GM08714 (cell line): ENCODE data around the gene EFHC2.

Experiments
- H3K4me3 ChIP-seq: fragments of 200-500 bp; sonication (Bioruptor generic); 2 replicates; pipeline ENCODE4 v1.5.1; 2014; ENCODE audit warnings: mild to moderate bottlenecking, low read length, inconsistent platforms
- ZNF274 ChIP-seq: IDR thresholded peaks from 2 replicates; pipeline ENCODE4 v1.6.1; 2012; ENCODE audit warnings: mild to moderate bottlenecking, low read depth, low read length

EFHC2 gene

DNA sequence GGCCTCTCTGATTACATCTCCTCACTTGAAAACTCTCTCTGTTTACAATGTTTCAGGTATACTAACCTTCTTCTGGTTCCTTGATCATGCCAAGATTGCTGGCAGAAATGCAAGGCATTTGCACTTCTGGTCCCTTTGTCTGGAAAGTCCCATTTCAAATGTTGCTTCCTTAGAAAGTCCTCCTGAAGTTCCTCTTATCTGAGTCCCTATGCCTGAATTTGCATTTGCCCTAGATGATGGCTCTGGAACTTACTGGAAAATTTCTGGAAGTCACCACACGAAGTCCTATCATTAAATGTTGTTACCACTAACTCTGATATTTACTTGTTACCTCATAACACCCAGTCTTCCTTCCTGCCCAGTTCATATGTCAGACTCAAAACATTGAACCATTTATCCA, 176.4 kb downstream of the EFHC2 start:
- no peak for TF ChIP-seq ZNF274
- no peak overlapping the region for H3K4me3 ChIP-seq

DNA sequence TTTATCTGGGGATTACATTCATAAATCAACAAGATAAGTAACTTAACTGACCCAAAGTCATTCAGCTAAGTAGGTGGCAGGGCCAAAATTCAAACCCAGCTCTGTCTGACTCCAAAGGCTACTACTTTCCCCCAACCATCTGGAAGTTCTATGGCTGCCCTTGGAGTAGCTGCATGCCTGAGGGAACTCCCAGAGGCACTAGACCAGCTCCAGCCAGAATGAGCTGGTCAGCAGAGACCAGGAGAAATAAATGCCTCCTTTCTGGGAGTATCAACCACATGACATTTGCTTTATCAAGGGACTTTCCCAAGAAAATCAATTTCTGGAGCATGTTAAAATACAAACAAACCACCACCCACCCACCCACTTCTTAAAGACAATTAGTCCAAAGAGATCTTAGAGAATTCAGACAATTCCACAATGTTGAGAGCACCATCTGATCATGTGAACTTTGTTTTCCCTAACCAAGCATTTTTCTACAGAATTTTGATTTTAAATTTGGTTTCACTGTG, 180.5 kb downstream of the EFHC2 start:
- no peak for TF ChIP-seq ZNF274

DNA sequence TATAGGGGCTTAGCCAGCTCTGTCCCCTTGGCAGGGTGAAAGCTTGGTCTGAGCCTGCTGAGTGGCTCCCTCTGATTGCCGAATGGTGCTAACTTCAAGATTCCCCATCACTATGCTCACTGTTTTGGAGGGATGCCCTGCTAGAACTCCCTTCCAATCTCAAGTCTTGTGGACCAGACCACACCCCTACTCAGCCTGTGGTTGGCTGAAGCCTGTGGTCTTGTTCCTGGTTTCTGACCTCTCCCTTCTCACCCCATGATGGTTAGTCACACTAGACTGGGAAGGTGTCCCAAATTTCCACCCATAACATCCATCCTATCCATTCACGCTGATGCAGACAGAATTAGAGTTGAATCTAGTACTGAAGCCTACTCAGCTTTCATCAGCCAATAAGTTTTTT, 185.6 kb downstream of the EFHC2 start:
- no peak for TF ChIP-seq ZNF274
- H3K4me3 ChIP-seq = no peak overlapping the region

More for the DNA sequence above, 180.5 kb downstream of the EFHC2 start:
- no peak overlapping the region for H3K4me3 ChIP-seq

DNA sequence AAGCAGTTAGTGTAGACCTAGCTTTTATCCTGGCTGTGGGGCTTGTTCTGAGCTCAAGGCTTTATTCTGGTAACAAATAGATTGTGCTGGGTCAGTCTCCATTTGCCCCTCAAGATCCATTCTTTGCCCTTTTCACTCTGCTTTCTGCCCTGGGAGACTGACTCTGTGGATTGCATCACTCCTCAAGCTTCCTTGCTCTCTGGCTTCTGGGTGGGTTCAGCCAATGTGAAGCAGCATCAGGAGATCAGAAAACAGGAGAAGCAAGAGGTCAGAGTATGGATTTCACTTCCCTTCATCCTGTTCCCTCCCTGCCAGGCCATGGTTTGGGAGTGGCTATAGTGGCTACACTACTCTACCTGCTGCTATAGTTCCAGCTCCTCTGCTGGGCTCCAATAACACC, 186.2 kb downstream of the EFHC2 start:
- TF ChIP-seq ZNF274 = no peak
- H3K4me3 ChIP-seq = no peak overlapping the region

DNA sequence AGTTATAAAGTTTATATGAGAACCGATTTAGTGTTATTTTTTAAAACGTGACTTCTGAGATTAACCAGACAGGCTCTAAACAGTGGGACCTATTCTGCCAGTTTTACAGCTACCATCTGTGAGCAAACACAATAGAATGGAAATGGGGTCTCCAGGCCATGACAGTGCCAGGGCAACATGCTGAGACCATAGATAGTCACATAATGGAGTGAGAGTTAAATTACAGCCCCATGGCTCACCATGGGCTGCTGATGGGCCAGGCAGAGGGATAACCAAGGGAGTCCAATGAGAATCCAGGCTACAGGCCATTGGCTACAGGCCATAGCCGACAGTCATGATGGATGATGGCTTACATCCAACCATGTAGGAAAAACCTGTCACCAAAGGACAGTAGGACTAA, 186.7 kb downstream of the EFHC2 start:
- TF ChIP-seq ZNF274 = no peak
- no peak overlapping the region for H3K4me3 ChIP-seq

DNA sequence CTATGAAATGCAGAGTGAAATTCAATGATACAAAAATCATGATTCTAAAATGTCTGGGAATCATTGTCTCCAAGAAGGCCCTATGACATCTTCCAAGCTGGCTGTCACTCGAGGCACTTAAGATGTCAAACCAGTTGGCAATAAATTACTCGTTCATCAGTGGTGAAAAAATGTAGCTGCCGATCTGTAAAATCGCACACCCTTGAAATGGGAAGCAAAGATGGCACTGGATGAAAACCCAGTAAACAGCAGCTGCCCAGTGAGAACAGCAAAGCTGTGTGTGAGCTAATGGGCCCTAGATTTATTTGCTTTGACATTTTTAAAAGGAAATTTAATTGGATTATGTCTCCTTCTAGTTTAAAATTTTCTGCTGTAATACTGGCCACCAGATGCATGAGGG, 188.3 kb downstream of the EFHC2 start:
- no peak for TF ChIP-seq ZNF274

DNA sequence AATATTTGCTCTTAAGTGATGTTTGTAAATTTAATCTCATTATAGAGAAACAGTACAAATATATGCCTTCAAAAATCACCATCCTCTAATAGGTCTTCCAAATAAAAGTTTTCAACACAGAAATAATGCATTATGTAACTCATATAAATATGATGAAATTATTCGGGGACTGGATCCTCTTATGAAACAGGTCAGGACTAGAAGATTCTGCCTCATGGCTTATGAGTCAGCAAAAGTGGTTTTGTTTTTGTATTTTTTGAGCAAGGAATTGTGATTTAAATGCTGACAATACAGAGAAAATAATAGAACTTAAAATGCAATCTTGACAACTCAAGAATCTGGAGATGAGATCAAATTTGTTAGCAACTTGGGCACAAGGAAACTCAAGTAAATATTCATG, 190.6 kb downstream of the EFHC2 start:
- no peak for TF ChIP-seq ZNF274
- no peak overlapping the region for H3K4me3 ChIP-seq

More for the DNA sequence above, 188.3 kb downstream of the EFHC2 start:
- H3K4me3 ChIP-seq = no peak overlapping the region

DNA sequence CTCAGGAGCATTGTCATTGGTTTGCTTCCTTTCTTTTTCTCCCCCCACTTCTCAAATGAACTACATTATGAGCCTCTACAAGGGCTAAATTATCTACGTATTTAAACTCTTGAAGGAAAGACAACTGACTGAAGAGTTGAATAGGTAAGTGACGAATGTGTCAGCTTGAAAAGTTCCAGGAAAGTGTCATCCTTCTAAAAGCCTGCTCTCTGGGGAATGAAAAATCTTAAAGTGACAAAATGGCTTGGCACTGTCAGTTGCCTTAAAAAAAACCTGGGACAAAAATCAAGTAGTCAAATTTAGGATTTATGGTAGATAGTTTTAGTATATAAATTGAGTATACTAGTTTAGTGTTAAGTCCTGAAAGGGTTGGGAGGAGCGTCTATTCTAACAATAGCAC, 196.3 kb downstream of the EFHC2 start:
- TF ChIP-seq ZNF274 = no peak
- no peak overlapping the region for H3K4me3 ChIP-seq

DNA sequence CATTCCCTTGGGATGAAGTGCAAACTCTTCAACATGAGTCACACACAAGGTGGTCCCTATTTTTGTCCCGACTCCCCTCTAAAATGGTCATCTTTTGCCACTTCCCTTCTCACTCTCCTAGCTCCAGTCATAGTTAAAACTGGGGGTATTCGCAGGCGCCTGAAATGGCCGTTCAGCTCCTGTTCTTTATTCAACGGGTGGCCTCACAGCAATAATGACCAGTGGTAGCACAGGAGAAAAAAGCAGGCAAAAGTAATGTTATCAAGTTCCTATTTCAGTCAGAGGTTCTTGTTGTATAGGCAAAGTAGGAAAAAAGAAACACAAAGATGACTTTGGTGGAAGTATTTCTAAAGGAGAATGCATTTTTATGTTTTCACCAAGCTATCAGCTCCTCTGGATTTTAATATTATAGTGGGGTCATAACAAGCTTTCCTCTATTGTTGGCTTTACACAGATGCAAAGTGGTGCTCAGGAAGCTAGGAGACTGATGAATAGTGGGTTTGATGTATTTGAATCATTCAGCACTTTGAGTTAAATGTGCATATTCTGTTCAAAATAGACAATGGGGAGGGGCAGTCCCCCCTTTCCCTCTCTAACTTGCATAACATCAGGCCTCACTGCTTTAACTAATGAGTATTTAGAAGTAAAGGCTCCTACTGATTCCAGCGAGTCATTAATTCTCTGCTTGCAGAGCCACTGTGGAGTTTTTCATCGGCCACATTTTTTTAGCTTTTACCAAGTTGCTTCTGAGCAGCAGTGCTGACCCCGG, 199.1 kb downstream of the EFHC2 start:
- H3K4me3 ChIP-seq = no peak overlapping the region
- TF ChIP-seq ZNF274 = no peak

DNA sequence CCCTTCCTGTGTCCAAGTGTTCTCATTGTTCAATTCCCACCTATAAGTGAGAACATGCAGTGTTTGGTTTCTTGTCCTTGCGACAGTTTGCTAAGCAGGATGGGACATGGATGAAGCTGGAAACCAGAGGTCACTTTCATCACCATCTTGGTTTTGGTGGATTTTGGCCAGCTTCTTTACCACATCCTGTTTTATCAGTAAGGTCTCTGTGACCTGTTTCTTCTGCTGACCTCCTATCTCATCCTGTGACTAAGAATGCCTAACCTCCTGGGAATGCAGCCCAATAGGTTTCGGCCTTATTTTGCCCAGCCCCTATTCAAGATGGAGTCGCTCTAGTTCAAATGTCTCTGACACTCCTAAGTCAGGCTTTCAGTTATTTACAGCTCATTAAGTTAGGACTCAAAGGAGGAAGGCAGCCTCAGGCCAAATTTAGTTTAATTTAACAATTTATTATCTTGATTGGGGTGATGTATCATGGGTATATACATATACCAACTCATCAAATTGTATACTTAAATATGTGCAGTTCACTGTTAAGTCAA, 200.3 kb downstream of the EFHC2 start:
- TF ChIP-seq ZNF274 = no peak
- no peak overlapping the region for H3K4me3 ChIP-seq

DNA sequence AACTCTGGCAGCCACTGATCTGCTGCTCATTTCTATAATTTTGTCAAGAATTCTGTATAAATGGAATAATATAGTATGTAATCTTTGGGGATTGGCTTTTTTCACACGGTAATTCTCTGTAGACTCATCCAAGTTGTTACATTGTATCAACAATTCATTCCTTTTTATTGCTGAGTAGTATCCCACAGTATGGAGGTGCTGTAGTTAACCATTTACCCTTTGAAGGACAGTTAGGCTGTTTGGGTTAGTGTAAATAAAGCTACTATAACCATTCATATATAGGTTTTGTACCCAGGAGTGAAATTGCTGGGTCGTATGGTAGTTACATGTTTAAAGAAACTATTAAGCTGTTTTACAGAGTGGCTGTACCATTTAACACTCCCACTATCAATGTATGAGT, 213.3 kb downstream of the EFHC2 start:
- TF ChIP-seq ZNF274 = no peak
- no peak overlapping the region for H3K4me3 ChIP-seq

DNA sequence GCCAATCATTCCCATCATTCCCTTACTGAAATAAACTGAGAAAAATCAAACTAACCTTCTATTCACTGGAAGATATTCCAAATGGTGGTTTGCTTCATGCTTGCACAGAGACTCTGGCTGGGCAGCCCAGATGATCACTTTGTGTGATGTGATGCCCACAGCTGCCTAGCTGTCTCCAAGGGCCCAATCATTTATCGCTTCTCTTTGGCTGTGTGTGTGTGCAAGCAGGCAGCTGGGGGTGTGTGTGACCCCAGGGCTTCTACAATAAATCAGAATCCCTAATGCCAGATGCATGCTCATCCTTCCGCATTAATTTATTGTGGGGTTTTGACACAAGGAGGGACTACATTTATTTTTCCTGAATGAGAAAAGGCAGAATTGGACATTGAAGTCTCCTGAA, 230.1 kb downstream of the EFHC2 start:
- no peak overlapping the region for H3K4me3 ChIP-seq
- no peak for TF ChIP-seq ZNF274

DNA sequence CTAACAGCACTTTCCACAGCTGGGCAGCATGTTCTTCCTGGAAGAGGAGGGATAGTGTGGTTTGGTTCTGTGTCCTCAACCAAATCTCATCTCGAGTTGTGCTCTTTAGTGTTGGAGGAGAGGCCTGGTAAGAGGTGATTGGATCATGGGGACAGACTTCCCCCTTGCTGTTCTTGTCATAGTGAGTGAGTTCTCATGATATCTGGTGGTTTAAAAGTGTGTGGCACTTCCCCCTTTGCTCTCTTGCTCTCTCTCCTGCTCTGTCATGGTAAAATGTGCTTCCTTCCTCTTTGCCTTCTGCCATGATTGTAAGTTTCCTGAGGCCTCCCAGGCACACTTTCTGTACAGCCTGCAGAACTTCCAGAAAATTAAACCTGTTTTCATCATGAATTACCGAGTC, 236.6 kb downstream of the EFHC2 start:
- H3K4me3 ChIP-seq = no peak overlapping the region
- no peak for TF ChIP-seq ZNF274

DNA sequence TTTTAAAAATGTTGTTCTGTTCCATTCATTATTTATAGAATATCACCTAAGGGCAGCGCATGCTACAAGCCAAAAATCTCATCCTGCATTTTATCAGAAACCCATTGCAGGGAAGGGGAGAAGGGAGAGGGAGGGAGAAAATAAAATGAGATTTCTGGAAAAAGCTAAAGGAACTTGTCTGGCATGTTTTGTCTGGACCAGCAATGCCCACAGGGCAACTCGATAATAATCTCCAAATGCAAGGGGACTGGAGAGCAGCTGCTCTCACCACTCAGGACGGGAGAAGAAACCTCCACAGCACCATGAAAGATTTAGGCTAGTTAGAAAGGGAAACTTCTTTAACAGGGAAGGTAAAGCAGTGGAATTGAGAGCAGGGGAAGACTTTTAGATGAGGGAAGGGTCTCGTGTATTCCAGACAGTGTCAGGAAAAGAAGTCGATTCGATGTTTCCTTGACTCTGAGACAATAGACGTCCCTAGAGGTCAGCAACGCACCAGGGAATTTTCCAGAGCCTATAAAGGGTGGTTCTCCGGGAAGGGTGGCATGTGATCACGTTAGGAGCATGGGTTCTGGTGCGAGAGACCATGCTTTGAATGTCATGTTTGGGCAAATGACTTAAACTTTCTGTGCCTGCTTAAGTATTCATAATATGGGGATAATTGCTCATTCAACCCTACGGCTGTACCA, 238.1 kb downstream of the EFHC2 start:
- no peak overlapping the region for H3K4me3 ChIP-seq
- no peak for TF ChIP-seq ZNF274

DNA sequence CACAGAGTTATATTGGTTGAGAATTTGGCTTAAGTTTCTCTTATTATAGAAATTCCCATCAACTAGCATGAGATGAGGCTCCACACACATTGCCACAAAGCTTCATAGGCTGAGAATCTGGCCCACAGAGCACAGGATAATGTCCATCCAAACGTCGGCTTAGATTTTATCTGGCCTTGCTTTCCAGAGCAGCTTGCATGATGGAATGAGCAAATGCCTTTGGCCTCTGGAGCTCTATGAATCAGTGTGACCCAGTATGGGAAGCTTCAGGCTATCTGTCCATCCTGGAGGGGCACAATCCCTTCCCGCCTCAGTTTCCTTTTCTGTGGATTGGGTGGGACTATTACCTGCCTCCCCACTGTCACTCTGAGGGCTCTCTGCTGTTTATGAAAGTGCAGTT, 238.8 kb downstream of the EFHC2 start:
- no peak overlapping the region for H3K4me3 ChIP-seq

More for the DNA sequence above, 238.8 kb downstream of the EFHC2 start:
- TF ChIP-seq ZNF274 = no peak
